GM19025 (cell line): Measurements from ENCODE around the gene OBSL1.

ENCODE experiments used
- ATAC-seq: cut with Tn5 transposase; IDR thresholded peaks from one replicate; pipeline ENCODE4 v1.9.1; 2021; ENCODE audit warnings: mild to moderate bottlenecking, low read depth, moderate library complexity; ENCODE audit not compliant: unreplicated experiment

OBSL1 gene

GRCh38 chr2:219567791-219568361 lies 3.5 kb downstream of the OBSL1 start:
- no peak for ATAC-seq

DNA sequence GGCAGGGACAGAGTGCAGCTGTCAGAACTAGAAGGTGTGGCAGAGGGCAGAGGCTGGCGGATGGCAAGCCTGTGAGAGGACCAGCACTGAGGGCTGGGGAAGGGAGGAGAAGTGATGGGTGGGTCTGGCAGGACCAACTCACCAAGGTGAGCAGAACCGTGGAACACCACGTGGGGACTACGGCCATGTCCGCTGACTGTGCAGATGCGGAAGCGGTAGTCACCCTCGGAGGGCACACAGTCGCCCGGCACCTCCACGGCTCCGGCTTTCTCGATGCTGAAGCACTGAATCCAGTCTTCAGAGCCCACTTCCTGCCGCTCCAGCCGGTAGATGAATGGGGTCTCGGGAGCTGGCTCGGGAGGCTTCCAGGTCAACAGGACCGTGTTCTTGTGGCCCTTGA lies 4.2 kb downstream of the OBSL1 start:
- no peak for ATAC-seq

GRCh38 chr2:219566640-219567039 lies 4.7 kb downstream of the OBSL1 start:
- ATAC-seq, result no peak

GRCh38 chr2:219565130-219566080 lies 5.9 kb downstream of the OBSL1 start:
- ATAC-seq, result no peak

- ATAC-seq, result no peak
These were observed 7.9 kb downstream of the OBSL1 start for GRCh38 chr2:219563271-219563928.

GRCh38 chr2:219562049-219563020 lies 9.0 kb downstream of the OBSL1 start:
- no peak for ATAC-seq

DNA sequence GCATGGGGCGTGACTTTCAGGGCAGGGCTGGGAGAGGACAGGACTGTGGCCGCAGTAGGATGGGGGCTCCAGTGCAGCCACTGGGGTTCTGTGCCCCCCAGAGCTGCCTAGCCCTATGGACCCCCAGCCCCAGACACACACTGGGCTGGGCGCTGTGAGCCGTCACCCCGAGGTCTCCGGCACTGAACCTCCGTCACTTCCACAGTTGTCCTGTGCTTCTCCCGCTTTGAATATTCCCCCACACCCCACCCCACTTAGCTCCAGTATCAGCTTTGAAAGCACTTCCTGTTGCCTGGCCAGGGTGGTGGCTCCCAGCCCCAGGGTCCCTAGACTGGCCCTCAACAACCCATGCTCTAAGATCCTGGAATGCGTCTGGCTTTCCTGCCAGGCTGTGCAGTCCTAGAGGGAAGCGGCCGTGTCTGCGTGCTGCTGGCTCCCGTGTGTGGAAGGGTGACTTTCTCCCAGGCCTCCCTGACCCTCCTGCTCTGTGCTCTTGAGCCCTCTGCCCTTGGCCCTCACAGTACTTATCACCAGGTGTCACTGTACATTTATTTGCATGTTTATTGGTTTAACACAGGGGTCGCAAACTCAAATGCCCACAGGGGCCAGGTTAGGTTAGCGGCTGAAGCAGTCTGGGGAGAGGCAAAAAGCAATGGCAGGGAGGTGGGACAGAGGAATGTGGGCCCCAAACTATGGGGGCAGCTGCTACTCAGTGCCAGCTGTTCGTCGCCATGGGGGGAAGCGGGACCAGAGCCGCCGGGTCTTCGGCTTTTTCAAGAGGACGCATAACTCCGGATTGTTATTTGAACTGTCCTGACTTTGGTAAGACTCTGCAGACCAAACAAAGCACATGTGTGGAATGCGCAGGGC lies 9.9 kb downstream of the OBSL1 start:
- ATAC-seq, result no peak

GRCh38 chr2:219560893-219561178 lies 10.5 kb downstream of the OBSL1 start:
- ATAC-seq, result no peak

- no peak for ATAC-seq
These were observed 11.1 kb downstream of the OBSL1 start for GRCh38 chr2:219560037-219560892.

GRCh38 chr2:219559156-219559915 lies 12.0 kb downstream of the OBSL1 start:
- no peak for ATAC-seq

GRCh38 chr2:219557791-219558785 lies 13.3 kb downstream of the OBSL1 start:
- no peak for ATAC-seq

GRCh38 chr2:219557320-219557719 lies 14.0 kb downstream of the OBSL1 start:
- ATAC-seq, result no peak

DNA sequence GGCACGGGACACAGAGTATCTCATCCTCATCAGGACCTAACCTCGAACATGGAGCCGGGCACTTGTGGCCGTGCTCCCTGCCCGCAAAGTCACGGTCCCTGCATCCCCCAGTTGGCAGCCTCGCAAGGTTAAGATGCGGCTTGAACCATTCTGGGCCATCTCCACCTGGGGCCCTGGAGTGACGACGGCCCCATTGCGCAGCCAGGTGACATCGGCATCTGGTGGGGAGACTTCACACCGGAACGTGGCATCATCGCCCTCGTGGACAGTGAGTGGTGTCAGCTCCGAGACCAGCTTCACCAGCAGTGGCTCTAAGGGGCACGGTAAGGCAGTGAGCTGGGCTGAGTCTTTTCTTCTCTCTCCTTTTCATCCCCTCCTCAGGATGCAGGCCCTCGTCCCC lies 14.9 kb downstream of the OBSL1 start:
- ATAC-seq, result no peak

DNA sequence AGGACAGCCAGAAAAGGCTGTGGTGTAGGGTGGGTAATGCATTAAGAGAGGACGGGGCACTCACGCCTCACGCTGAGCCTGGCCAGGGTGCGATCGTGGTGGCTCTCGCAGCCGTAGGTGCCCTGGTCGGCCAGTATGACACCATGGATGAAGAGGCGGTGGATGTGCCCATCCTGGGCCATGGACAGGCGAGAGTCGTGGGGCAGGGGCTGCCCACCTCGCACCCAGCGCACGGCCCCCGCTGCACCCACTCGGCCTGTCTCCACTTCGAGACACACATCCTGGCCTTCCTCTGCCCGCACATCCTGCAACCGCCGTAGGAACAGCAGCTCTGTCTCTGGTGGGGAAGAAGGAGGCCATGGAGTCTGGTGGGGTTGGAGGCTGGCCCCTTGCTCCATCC lies 15.4 kb downstream of the OBSL1 start:
- ATAC-seq, result no peak

DNA sequence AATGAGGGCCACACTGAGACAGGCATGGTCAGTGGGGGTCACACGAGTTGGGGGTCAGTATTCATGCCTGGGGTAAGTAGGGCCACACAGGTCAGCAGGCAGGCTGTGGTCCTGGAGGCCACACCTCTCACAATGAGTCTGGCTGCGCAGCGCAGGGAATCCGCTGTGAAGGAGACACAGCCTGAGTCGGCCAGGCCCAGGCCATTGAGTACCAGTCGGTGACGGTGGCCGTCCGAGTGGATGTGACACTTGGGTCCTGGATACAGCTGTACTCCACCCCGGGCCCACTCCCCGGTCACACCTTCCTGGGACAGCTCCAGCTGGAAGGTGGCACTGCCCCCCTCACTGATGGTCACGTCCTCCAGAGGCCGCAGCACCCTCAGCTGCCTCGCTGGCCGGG lies 17.0 kb downstream of the OBSL1 start:
- ATAC-seq, result no peak

GRCh38 chr2:219553463-219553963 lies 17.8 kb downstream of the OBSL1 start:
- ATAC-seq, result no peak

DNA sequence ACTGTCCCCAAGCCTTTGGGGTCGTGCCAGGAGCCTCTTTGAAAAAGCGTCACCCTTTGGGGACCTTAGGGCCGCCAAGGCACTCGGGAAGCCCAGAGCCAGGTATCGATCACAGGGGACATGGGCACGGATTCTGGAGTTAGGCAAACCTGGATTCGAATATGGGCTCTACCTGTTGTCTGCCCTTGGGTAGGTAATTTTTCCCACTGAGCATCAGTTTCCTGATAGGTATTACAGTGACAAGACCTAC lies 18.2 kb downstream of the OBSL1 start:
- ATAC-seq, result no peak
